HG03558 (cell line): ENCODE measurements around the gene HRC.
"Not testable (repeated sequence)": the region's sequence is repeated elsewhere in the genome, so short reads cannot be mapped to it uniquely, and the experiment has no call there.

Experiments used
- ATAC-seq: cut with Tn5 transposase; IDR thresholded peaks from one replicate; pipeline ENCODE4 v1.9.1; 2021; ENCODE audit warnings: moderate number of reproducible peaks; ENCODE audit not compliant: unreplicated experiment; ENCODE audit errors: extremely low read depth

HRC gene

DNA sequence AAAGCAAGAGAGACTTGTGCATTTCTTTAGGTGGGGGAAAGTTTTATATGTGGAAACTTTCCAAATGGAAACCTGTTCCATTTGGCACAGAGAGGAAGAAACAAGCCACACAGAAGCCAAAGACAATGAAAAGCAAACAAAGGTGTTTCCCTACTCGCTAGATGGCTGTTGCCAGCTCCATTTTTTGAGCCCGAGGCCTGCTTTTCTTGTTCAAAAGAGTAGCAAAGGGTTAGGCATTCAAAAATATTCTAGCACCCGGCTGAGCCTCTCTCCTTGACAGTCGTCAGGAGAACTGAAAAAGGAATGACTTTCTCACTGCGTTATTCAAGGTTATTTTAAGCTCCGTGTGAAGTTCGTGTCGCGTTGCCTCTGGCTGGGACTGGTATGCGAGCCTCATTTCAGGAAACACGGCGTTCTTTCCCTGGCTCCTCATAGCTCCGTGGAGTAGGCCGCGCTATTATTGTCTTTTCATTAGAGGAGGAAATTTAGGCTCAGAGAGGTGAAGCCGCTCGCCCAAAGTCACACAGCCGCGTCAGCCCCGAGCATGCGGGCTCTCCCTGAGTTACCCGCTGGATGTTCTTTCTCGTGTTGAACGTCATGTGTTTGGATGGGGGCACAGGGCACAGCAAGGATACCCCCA is 10.0 kb upstream of the HRC start:
- ATAC-seq = no peak

DNA sequence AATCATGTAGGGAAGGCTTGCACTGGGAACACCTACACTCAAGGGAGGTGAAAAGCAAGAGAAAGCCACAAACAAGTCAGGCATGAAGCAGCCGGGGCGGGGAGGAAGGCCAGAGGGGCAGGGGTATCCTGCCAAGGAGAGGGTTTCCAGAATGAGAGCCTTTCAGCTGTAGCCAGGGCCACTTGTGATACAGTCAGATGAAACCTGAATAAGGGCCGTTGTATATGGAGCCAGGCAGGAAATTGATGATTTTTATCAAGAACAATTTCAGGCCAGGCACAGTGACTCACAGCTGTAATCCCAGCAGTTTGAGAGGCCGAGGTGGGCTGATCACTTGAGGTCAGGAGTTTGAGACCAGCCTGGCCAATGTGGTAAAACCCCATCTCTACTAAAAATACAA is 6.8 kb upstream of the HRC start:
- no peak for ATAC-seq

DNA sequence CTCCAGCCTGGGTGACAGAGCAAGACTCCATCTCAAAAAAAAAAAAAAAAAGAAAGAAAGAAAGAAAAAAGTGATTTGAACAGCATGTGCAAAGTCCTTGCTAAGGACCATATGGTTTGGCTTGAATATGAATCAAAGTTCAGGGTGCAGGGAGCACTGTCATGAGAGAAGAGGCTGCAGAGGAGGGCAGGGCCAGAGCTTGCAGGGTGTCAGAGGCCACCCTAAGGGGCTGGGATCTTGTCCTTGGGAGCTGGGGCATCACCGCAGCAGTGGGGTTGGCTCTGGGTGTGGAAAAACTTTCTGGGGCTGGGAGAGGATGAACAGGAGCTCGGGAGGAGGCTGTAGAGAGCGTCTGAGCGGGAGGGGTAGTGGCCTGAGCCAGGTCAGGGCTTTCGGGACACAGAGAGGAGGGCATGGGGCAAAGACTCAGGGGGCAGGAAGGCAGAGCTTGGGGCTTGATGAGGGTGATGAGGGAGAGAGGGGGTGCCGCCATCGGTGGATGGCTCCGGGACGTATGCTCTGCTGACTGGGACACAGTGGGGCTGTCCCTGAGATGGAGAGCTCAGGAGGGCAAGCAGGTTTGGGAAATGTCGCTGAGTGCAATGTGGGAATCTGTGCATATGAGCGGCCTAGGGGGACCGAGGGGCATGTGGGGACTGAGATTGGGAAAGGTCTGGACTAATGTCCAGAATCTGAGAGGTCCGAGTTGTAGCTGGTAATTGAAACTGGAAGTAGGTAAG is 5.4 kb upstream of the HRC start:
- ATAC-seq = no peak

DNA sequence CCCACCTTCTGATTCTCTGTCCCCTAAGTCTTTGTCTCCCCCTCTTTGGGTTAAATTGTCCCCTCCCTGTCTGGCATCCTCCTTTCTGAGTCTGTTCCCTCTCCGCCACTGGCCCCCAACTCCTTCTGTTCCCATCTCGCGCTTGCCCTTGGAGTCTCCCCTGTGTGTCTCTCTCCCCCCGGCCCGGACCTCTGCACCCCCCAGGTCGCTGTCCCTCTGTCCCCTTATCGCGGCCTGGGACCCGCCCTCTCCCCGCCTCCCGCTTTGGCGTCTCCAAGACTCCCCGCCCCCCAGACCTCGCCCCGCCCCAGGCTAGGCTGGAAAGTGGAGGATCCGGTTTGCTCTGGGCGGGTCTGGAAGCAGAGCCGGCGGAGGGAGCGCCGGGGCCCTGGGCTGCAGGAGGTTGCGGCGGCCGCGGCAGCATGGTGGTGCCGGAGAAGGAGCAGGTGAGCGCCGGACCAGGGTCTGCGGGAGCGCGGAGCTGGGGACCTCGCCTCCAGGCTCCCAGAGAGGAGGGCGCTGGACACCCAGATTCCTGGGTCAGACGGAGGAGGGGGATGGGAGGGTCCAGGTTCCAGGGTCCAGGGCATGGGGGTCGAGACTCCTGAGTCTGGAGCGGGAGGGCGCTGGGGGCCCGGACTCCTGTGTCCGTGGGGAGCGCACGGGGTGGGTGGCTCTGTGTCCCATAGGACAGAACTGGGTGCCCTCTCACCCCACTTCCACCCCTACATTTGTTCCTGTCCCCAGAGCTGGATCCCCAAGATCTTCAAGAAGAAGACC is 2.4 kb upstream of the HRC start, which contains the start of gene TRPM4:
Gene TRPM4, plus strand, starts transcription at position 348 of the 780 bp plus-strand sequence. Its CDS starts 75 bp downstream, at position 423.
- no peak for ATAC-seq

DNA sequence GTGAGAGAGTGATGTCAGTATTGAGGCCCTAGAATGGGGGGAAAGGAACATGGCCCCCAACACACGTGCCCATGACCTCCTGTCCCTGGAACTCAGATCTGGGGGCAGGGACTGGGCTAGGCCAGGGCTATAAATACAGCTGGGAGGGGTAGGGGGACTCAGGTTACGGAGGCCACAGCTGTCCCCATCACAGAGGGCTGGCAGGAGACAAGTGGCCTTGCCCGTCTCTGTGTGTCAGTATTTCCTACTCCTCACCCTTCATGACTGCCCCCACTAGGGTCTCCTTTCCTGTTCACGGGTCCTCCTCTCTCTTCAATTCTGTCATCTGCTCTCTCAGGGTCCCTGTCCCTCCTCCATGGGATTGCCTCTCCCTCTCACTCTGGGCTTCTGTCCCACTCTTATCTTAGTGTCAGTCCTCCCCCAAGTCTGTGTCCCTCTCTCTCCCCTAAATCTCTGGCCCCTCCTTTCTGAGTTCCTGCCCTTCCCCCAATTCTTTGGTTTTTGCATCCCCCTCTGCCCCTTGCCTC is 687 bp upstream of the HRC start:
- no peak for ATAC-seq

DNA sequence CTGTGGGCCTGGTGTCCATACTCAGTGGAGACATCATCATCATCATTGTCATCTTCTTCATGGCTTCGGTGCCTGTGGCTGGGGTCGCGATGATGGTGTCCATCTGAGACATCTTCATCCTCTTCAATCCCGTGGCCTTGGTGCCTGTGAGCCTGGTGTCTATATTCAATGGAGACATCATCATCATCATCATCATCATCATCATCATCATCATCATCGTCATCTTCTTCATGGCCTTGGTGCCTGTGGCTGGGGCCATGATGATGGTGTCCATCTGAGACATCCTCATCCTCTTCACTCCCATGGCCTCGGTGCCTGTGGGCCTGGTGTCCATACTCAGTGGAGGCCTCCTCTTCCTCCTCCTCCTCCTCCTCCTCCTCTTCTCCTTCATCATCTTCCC is 917 bp downstream of the HRC start:
- ATAC-seq = no peak

DNA sequence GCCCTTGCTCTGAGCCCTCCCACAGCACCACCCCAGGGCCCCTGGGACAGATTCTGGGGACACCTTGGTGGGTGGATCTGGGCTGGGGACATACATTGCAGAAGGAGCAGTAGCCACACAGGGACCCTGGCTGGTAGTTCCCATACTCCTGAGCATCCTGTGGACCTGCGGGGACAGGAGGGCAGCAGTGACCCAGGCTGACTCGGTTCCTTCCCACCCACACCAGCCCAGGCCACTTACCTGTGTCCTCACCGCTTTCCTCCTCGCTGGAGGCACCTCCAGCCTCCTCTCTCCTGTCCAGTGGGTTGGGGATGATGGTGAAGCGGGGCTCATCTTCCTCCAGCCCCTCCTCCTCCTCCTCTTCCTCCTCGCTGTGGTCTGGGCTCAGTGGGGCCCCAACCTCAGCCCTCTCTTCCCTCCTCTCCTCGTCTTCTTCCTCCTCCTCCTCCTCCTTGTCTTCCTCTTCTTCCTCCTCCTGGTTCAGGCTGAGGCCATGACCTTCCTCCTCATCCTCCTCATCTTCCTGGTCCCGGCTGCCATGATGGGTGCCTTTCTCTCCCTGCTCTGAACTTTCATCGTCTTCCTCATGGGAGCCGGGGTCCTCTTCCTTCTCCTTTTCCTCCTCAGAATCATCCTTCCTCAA is 1.9 kb downstream of the HRC start:
- no peak for ATAC-seq

DNA sequence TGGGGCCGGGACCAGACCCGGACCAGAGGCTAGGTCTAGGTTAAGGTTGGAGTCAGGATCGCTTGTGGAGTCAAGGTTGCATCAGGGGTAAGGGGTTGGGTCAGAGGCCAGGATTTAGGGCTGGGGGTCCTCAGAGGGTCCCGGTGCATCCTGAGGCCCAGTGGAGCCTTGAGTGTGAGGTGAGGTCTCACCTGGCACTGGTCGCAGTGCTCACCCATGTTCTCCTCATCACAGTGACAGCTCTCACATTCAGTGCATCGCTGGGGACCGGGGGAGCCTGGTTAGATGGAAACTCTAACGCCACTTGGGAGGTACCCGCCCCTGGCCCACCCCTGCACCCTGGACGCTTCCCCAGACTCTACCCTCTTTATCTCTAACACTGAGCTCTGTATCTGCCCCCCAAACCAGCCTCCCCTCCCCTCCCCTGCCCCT is 3.1 kb downstream of the HRC start:
- ATAC-seq = no peak

DNA sequence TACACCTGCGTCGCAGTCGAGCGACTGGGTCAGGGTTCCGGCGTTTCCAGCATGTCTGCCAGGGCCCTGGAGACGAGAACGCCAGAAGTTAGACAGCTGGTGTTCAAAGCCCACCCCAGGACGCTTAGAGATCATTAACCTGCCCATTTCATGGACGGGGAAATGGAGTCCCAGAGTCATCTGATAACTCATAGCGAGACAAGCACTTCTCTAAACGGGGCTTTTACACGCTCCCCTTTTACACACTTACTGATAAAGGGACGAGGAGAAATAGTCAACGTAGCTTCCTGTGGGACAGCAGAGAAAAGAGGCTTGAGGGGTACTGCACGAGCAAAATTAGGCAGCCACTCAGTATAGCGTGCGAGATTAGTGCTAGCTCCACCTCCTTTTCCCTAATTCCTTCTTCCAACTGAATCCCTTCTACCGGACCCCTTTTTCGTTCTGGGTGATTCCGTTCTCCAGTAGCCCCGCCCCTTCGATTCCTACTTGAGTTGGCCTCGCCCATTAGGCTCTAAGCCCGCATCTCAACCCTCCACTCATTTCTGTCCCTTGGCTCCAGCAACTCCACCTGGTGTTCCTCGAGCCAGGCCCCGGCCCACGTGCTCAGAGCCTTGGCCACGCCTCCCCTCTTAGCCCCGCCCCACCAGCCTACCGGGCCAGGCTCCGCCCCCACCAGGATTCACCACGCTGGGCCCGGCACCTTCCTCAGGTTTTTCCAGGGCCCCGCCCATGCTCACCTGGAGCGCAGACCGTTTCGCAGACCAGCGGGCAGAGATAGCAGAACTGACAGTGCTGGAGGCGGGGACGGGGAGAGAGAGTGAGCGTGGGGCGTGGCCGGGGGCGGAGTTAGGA is 3.7 kb downstream of the HRC start:
- no peak for ATAC-seq

DNA sequence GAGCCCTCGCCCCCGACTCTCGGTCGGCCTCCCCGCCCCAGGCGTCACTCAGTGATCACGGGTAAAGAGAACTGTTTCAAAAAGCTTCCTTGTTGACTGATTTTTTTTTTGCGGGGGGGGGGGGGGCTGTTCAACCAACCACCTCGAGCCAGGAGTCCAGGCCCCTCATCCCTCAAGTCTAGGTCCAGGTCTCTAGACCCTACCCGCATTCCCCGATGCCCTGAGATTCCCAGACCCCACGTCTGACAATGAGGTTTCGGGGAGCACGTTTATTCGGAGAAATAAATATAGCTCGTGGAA is 4.3 kb downstream of the HRC start:
- no peak for ATAC-seq

DNA sequence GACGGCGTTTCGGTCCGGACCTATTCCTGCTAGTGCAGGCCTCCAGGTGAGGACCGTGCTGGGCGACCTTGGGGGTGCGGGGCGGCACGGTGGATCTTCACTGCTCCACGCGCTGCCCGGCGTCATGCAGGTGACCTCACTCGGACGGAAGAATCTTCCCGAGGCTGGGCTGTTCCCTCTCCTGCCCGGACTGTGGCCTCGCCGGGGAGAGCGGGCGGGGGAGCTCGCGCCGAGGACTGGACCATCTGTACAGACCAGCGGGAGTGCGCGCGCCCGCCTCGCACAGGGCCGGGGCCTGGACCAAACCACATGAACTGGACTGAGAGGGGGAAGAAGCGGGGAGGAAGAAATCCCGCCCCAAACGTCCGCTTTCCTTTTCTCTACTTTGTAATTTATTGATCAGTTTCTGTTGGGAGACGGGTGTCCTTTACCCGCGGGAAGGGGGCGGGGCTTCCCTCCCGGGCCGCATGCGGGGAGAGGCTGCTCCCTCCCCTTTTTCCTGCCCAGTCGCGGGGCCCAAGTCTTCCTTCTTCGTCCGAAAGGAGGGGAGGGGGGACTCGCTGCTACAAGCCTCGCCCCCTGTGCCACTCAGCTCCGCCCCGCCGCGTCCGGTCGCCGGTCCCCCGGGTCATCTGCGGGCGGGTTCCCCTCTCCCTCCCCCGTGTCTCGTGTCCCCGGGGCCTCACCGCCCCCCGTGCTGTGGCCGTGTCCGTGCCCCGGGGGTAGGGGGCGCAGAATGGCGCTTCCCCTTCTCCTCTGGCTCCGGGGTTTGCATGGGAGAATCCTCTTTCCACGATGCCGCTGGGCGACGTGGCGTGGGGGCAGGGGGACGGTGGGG is 4.9 kb downstream of the HRC start:
- ATAC-seq = no peak

DNA sequence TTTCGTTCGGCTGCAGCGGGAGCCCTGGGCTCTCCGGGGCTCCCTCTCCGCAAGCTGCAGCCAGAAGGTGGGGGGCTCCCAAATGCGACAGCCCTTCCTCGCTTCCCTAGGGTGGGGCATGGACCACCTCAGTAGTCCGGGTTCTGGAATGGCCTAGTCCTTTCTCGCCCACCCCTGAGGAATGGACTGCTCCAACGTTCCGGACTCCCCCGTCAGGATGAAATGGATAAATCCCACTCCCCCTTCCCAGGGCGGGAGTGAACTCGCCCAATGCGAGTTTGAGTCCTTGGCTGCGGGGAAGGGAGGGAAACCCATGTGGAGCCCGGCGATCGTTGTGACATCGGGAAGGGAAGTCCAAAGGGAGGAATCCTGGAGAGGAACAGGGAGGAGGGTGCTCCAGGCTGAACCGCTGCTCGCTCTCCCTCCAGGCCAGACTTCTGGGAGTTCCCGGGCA is 5.5 kb downstream of the HRC start:
- ATAC-seq = no peak

DNA sequence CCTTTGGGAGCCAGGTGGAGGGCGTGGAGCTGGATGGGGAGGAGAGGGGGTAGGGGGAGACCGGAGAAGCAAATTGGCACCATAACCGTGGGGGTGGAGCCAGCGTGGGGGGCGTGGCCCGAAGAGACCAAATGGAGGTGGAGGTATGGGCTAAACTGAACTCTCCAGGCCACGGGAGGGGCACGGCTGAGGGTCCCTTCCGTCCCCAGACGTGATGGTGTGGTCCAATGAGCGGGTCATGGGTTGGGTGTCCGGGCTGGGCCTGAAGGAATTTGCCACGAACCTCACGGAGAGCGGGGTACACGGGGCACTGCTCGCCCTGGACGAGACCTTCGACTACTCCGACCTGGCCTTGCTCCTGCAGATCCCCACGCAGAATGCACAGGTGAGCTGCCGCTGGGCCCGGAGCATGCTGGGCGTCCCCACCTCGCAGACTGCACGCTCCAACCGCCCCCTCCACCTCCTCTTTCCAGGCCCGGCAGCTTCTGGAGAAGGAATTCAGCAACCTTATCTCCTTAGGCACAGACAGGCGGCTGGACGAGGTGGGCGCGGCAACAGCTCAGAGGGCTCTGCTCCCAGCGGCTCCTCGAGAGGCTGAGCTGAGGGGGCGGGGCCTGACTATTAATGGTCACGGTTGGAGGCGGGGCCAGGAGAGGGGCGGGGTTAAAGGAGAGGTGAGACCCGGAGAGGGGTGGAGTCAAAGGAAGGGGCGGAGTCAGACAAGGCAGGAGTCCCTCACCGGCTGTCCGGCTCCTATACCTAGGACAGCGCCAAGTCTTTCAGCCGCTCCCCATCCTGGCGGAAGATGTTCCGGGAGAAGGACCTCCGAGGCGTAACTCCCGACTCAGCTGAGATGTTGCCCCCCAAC is 6.2 kb downstream of the HRC start:
- no peak for ATAC-seq

DNA sequence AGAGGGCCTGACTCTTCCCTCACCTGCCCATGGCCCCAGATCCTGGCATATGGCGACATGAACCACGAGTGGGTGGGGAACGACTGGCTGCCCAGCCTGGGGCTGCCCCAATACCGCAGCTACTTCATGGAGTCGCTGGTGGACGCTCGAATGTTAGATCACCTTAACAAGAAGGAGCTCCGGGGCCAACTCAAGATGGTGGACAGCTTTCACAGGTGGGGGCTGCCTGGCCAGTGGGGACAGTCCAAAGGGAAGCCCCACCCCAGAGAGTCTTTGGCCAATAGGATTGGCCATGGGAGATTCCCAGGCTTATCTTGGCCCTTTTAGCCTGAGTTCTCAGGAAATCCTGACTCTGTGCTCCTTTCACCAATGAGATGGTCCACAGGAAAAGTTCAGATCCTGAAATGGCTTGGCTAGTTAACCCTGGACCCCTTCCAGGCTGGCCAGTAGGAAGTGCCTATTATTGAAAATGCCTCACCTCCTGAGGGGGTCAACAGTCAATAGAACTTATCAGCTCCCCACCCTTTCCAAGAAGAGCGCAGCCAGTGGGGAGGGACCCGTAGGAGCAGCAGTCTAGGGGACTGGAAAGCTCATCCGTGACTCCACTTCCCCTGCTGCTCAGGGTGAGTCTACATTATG is 7.0 kb downstream of the HRC start:
- ATAC-seq = no peak

DNA sequence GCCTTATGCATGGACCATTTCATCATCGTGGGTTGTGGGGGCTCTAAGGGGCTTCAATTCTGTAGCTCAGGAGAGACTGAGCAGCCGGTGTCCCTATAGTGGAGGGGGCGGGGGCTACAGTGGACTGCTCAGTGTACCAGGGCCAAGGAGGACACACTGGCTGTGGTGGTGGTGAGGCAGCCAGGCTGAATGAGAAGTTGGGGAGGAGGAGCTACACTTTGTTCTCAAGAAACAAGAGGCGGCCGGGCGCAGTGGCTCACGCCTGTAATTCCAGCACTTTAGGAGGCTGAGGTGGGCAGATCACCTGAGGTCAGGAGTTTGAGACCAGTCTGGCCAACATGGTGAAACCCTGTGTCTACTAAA is 8.8 kb downstream of the HRC start:
- ATAC-seq = not testable (repeated sequence)

DNA sequence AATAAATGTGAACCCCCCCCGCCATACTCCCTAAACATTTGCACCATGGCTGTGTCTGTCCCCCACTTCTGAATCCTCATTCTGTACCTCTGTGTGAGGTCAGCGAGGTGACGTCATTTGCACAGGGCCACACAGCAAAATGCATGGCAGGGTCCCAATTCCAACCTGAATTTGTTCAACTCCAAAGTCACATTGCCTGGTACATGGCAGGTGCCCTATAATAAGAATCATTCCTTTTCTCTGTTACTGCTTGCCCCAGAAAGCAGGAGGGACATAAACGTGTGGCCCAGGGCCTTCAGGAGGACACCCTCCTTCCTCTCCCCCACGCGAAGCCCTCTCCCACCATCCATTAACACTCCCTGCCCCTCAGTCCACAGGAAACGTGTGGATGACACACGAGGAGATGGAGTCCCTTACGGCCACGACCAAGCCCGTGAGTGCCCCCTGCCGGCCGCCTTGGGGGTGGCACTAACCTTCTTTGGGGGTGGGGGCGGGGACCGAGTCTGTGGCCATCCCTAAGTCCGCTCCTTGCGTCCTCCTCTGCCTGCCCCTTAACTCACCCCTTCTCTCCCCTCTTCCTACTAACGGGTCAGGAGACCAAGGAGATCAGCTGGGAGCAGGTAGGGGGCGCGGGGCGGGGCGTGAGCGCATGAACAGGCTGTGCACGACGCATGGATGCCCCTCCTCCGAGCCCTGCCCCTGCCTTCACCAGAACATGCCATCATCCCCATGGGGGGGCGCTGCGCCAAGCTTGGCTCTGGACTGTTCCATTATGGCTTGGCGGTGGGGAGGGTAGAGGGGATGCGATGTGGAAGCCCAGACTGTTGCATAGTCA is 9.4 kb downstream of the HRC start:
- ATAC-seq = no peak

DNA sequence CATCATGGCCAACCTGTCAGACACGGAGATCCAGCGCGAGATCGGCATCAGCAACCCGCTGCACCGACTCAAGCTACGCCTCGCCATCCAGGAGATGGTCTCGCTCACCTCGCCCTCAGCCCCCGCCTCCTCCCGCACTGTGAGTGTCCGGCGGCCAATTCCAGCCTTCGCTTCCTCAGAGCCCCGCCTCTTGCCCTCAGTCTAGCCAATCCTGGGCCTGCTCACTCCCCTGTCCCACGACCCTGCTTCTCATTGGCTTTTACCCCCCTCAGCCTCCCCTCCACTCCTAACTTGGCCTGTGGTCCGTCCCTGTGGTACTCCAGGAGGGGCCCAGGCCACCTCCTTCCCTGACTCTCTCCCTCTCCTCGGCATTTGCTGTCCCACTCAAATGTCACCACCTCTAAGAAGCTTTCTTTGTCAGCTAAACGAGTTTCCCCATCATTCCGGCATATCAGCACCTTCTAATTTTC is 12.3 kb downstream of the HRC start:
- no peak for ATAC-seq
